DMS153 (cell line): ENCODE results near the gene ABCD1.
"Not testable (repeated sequence)": the region's sequence is repeated elsewhere in the genome, so short reads cannot be mapped to it uniquely, and the experiment has no call there.

ENCODE experiments used
- DNase-seq: peaks from one replicate; lab custom pipeline; 2025; lab: John Stamatoyannopoulos, UW

ABCD1 gene

GRCh38 chrX:153734871-153735270, 10.2 kb downstream of the ABCD1 start:
- no peak for DNase-seq

- DNase-seq: no peak
Observed at GRCh38 chrX:153735274-153735673, 10.6 kb downstream of the ABCD1 start.

- no peak for DNase-seq
Observed at GRCh38 chrX:153736071-153736820, 11.6 kb downstream of the ABCD1 start.

- DNase-seq: no peak
Observed at GRCh38 chrX:153736871-153737441, 12.3 kb downstream of the ABCD1 start.

- no peak for DNase-seq
Observed at GRCh38 chrX:153738056-153738605, 13.5 kb downstream of the ABCD1 start.

GRCh38 chrX:153739754-153740486, 15.3 kb downstream of the ABCD1 start:
- no peak for DNase-seq

- no peak for DNase-seq
Observed at GRCh38 chrX:153740631-153741222, 16.1 kb downstream of the ABCD1 start.

GRCh38 chrX:153741446-153741845, 16.8 kb downstream of the ABCD1 start:
- DNase-seq: no peak

- not testable (repeated sequence) for DNase-seq
Observed at GRCh38 chrX:153742111-153742510, 17.5 kb downstream of the ABCD1 start.

- not testable (repeated sequence) for DNase-seq
Observed at GRCh38 chrX:153742796-153743467, 18.3 kb downstream of the ABCD1 start.

GRCh38 chrX:153743468-153744209, 19.0 kb downstream of the ABCD1 start:
- DNase-seq: peak; percentile 88

- DNase-seq: peak; percentile 42
Observed at GRCh38 chrX:153744210-153745066, 19.8 kb downstream of the ABCD1 start.

GRCh38 chrX:153745067-153745433, 20.4 kb downstream of the ABCD1 start:
- not testable (repeated sequence) for DNase-seq

GRCh38 chrX:153746359-153746758, 21.7 kb downstream of the ABCD1 start:
- no peak for DNase-seq

GRCh38 chrX:153746991-153747390, 22.3 kb downstream of the ABCD1 start:
- not testable (repeated sequence) for DNase-seq

GRCh38 chrX:153749017-153749416, 24.4 kb downstream of the ABCD1 start:
- not testable (repeated sequence) for DNase-seq

- no peak for DNase-seq
Observed at GRCh38 chrX:153750127-153750774, 25.6 kb downstream of the ABCD1 start.

- no peak for DNase-seq
Observed at GRCh38 chrX:153755136-153755535, 30.5 kb downstream of the ABCD1 start.

- DNase-seq: no peak
Observed at GRCh38 chrX:153761863-153762262, 37.2 kb downstream of the ABCD1 start.
